ENCODE measurements around the gene LYPD1. TPM values are rescaled to one million over a fixed set of nuclear protein-coding genes. Genes with fewer than 3 reads are reported as not detected.

Gene LYPD1
- total and polyA plus RNA-seq, 7 experiments from 2014 or later: not detected

DNA sequence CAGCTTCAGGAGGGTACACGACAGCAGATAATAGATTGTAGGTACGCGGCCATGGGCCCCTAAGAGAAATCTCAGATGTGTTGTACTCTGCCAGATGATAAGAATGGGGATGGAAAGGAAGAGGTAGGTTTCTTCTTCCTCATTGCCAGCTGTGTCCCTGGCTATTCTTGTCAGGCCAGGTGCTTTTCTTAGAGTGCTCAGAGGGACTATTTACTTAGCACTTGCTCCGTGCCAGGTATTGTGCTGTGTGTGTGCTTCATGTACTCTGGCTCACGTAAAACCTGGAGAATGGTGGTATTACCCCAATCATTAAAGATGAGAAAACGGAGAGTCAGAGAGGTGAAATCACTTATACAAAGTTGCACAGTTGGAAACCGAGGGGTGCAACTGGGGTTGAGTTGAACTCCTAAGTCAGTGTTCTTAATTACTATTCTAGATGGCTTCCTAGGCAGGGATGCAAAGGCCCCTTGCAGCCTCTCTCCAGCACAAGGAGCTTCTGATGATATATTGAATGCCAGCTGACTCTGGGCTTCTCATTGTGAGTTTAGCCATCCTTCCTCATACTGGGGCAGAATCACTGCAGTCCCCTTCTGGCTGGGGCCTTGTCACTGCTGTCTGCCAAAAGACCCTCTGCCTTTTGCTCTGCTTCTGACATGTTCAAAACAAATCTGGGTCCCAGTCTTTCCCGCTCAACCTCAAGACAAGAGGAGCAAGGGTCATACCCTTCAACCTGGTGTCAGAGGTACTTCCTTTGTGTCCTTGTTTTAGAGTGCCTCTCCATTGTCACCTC, 60.7 kb downstream of the LYPD1 start:
- ATAC-seq: no peak
- POLR2A ChIA-PET: no interaction called here

DNA sequence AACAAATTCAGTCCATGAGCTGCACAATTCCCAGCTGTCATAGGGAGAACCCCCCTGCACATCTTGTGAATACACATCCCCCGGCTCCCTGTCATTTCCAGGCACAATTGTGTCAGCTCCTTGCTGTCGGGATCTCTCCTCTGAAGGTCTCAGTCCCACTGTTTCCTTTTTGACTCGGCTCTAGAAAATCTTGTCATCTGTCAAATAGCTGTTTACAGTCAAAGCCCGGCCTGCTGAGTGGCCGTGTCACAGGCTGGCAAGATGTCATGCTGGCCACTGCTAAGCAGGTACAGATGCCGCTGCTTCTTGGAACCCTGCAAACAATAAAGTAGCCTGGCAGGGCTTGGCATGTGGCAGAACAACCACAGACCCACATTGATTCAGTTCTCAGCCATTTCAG, 61.7 kb downstream of the LYPD1 start:
- H3K4me3 ChIP-seq (ENCODE audit: low read length): no peak overlapping the region
- CTCF ChIA-PET: no interaction called here
- Mint-ChIP-seq H3K27ac (no peak overlapping the region), H3K4me1 (peaks cover 0 to 1% (median 0%) of the 10 kb centered on the region in 7 donors), H3K9me3 (peaks cover 0 to 9% (median 0%) of the 10 kb centered on the region in 11 donors), H3K36me3 (no peaks in the 10 kb centered on the region), H3K27me3 (peaks cover 0 to 8% (median 5%) of the 10 kb centered on the region in 5 donors), H3K4me3 (no peak overlapping the region)
- no peak overlapping the region for H3K27ac ChIP-seq (ENCODE audit: low read depth, low read length)
- DNase-seq (no peak), ATAC-seq (no peak)
- H3K36me3 ChIP-seq (ENCODE audit: control insufficient read depth in 2 of 3, insufficient read depth in 3 of 3, low read length in 3 of 3): no peaks in the 10 kb centered on the region
- POLR2A ChIA-PET: no interaction called here
- no peaks in the 10 kb centered on the region for H3K9me3 ChIP-seq (ENCODE audit: control insufficient read depth in 2 of 3, low read length in 3 of 3)
- no peaks in the 10 kb centered on the region for H3K4me1 ChIP-seq (ENCODE audit: control insufficient read depth in 2 of 2, insufficient read depth in 2 of 2, low read length in 2 of 2)
- intact Hi-C loops (cut with micrococcal nuclease): no loop called here
- H3K27me3 ChIP-seq (ENCODE audit: control insufficient read depth in 2 of 2, insufficient read depth in 2 of 2, low read length in 2 of 2): no peaks in the 10 kb centered on the region

More for the DNA sequence above, 60.7 kb downstream of the LYPD1 start:
- DNase-seq: no peak
- Mint-ChIP-seq H3K9me3 (peaks cover 0 to 9% (median 0%) of the 10 kb centered on the region in 11 donors), H3K27ac (no peak overlapping the region), H3K4me1 (peaks cover 0 to 1% (median 0%) of the 10 kb centered on the region in 7 donors), H3K4me3 (no peak overlapping the region), H3K27me3 (peaks cover 0 to 8% (median 5%) of the 10 kb centered on the region in 5 donors), H3K36me3 (no peaks in the 10 kb centered on the region)
- Histone ChIP-seq H3K27me3 (ENCODE audit: control insufficient read depth in 2 of 2, insufficient read depth in 2 of 2, low read length in 2 of 2) (no peaks in the 10 kb centered on the region), H3K4me1 (ENCODE audit: control insufficient read depth in 2 of 2, insufficient read depth in 2 of 2, low read length in 2 of 2) (no peaks in the 10 kb centered on the region), H3K4me3 (ENCODE audit: low read length) (no peak overlapping the region), H3K9me3 (ENCODE audit: control insufficient read depth in 2 of 3, low read length in 3 of 3) (no peaks in the 10 kb centered on the region), H3K36me3 (ENCODE audit: control insufficient read depth in 2 of 3, insufficient read depth in 3 of 3, low read length in 3 of 3) (no peaks in the 10 kb centered on the region), H3K27ac (ENCODE audit: low read depth, low read length) (no peak overlapping the region)
- intact Hi-C loops (cut with micrococcal nuclease): no loop called here
- CTCF ChIA-PET: no interaction called here

DNA sequence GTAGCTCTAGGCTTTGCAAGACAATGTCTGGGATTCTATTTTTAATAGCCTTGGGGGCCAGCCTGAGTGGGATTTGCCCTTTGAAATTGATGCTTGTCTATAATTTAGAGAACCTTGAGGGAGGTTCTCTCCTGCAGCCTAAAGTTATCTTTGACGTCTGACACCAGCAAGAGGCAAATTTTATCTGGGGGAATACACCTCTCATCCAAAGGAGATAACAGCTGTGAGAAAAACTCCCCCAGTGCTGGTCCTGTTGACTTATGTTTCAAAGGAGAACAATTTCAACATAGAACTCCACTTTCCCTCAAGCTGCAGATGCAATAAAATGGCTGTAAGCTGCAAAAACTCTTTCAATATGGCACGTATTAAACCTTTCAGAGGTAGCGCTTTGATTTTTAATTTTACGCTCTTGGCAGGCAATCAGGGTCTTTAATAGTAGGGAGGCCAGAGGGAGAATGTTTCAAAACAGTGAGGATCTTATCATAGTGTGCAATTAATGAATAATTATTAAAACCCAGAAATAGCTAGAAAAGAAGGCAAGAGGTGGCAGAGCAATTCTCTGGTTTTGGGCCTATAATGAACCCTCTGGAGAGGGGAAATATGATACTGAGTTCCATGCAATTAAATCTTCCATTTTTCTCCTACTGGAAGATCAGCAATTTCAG, 62.4 kb downstream of the LYPD1 start:
- H3K27me3 Mint-ChIP-seq: peaks cover 0 to 8% (median 5%) of the 10 kb centered on the region in 5 donors
- no peak for DNase-seq
- H3K4me3 Mint-ChIP-seq: no peak overlapping the region
- H3K36me3 Mint-ChIP-seq: no peaks in the 10 kb centered on the region
- Histone ChIP-seq H3K4me1 (ENCODE audit: control insufficient read depth in 2 of 2, insufficient read depth in 2 of 2, low read length in 2 of 2) (no peaks in the 10 kb centered on the region), H3K4me3 (ENCODE audit: low read length) (no peak overlapping the region), H3K27me3 (ENCODE audit: control insufficient read depth in 2 of 2, insufficient read depth in 2 of 2, low read length in 2 of 2) (no peaks in the 10 kb centered on the region), H3K27ac (ENCODE audit: low read depth, low read length) (no peak overlapping the region), H3K9me3 (ENCODE audit: control insufficient read depth in 2 of 3, low read length in 3 of 3) (no peaks in the 10 kb centered on the region), H3K36me3 (ENCODE audit: control insufficient read depth in 2 of 3, insufficient read depth in 3 of 3, low read length in 3 of 3) (no peaks in the 10 kb centered on the region)
- no peak overlapping the region for H3K27ac Mint-ChIP-seq
- ChIA-PET CTCF (no interaction called here), POLR2A (no interaction called here)
- no peak for ATAC-seq
- peaks cover 0 to 1% (median 0%) of the 10 kb centered on the region in 7 donors for H3K4me1 Mint-ChIP-seq
- intact Hi-C loops (cut with micrococcal nuclease): no loop called here
- peaks cover 0 to 9% (median 3%) of the 10 kb centered on the region in 11 donors for H3K9me3 Mint-ChIP-seq

DNA sequence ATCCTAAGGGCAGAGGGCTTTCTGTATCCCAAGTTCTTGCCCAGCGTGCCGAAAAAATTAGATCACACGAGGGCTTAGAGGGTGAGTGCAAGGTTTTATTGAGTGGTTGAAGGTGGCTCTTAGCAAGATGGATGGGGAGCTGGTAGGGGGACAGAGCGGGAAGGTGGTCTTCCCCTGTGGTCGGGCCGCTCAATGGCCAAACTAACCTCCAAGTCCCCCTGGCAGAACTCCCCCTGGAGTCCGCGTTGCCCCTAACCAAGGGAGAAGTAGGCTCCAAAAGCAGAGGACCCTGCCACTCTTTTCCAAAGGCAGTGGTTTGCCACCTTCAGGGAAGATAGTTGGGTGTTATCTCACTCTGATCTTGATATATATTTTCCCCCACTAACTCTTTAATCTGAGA, 63.4 kb downstream of the LYPD1 start:
- Mint-ChIP-seq H3K36me3 (no peaks in the 10 kb centered on the region), H3K9me3 (peaks cover 0 to 6% (median 0%) of the 10 kb centered on the region in 11 donors), H3K27ac (no peak overlapping the region), H3K27me3 (peaks cover 0 to 8% (median 5%) of the 10 kb centered on the region in 5 donors), H3K4me1 (peaks cover 0 to 1% (median 0%) of the 10 kb centered on the region in 7 donors), H3K4me3 (no peak overlapping the region)
- no peak for ATAC-seq
- Histone ChIP-seq H3K36me3 (ENCODE audit: control insufficient read depth in 2 of 3, insufficient read depth in 3 of 3, low read length in 3 of 3) (no peaks in the 10 kb centered on the region), H3K4me3 (ENCODE audit: low read length) (no peak overlapping the region), H3K27me3 (ENCODE audit: control insufficient read depth in 2 of 2, insufficient read depth in 2 of 2, low read length in 2 of 2) (no peaks in the 10 kb centered on the region), H3K4me1 (ENCODE audit: control insufficient read depth in 2 of 2, insufficient read depth in 2 of 2, low read length in 2 of 2) (no peaks in the 10 kb centered on the region), H3K9me3 (ENCODE audit: control insufficient read depth in 2 of 3, low read length in 3 of 3) (no peaks in the 10 kb centered on the region), H3K27ac (ENCODE audit: low read depth, low read length) (no peak overlapping the region)
- ChIA-PET CTCF (no interaction called here), POLR2A (no interaction called here)
- intact Hi-C loops (cut with micrococcal nuclease): no loop called here
- DNase-seq: no peak

DNA sequence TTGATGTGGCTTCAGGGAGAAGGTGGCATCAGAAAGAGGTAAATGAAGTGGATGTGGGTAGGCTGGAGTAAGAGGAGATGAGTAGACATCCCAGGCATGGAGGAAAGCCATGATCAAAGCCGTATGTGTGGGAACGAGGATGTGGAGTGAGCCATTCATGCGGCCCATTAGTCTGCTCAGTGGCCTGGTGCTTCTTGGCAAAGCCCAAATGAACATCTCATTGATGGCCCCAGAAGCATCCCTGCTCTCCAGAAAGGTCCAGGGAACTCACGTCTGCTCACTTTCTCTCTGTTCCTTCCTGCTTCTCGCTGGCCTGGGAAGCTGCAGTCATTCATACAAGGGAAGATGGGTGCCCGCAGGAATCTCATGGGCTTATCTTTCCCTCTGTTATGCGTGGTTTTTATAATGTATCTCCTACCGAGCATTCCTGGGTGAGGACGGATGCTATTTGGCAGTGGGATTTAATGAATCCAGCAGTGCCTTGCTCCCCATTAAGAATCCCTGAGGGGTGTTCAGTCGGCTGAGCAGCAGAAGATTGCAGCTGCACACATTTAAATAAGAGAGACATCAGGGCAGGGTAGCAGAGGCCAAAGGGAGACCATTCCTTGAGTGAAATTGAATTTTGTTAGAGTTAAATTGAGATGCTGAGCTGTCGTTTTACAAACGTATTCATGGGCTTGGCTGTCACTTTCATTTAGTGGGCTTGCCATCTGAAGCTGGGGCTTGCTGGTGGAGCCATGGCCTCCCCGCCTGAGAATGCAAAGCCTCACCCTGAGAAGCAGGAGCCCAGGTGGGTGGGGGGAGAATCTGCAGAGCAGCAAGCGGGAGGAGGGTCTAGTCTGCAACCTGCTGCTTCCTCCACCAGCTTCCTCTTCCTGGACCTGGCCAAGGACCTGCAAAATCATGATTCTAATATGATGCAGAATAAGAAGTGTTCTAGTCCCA, 64.5 kb downstream of the LYPD1 start:
- Histone ChIP-seq H3K4me1 (ENCODE audit: control insufficient read depth in 2 of 2, insufficient read depth in 2 of 2, low read length in 2 of 2) (no peaks in the 10 kb centered on the region), H3K27me3 (ENCODE audit: control insufficient read depth in 2 of 2, insufficient read depth in 2 of 2, low read length in 2 of 2) (no peaks in the 10 kb centered on the region), H3K36me3 (ENCODE audit: control insufficient read depth in 2 of 3, insufficient read depth in 3 of 3, low read length in 3 of 3) (no peaks in the 10 kb centered on the region), H3K4me3 (ENCODE audit: low read length) (no peak overlapping the region), H3K27ac (ENCODE audit: low read depth, low read length) (no peak overlapping the region), H3K9me3 (ENCODE audit: control insufficient read depth in 2 of 3, low read length in 3 of 3) (no peaks in the 10 kb centered on the region)
- no peak overlapping the region for H3K27ac Mint-ChIP-seq
- no peak for ATAC-seq
- H3K4me3 Mint-ChIP-seq: no peak overlapping the region
- ChIA-PET POLR2A (no interaction called here), CTCF (no interaction called here)
- H3K4me1 Mint-ChIP-seq: peaks cover 0 to 1% (median 0%) of the 10 kb centered on the region in 7 donors
- no peak for DNase-seq
- intact Hi-C loops (cut with micrococcal nuclease): no loop called here
- H3K9me3 Mint-ChIP-seq: peaks cover 0 to 9% (median 2%) of the 10 kb centered on the region in 11 donors
- H3K27me3 Mint-ChIP-seq: peaks cover 0 to 12% (median 6%) of the 10 kb centered on the region in 5 donors
- no peaks in the 10 kb centered on the region for H3K36me3 Mint-ChIP-seq

DNA sequence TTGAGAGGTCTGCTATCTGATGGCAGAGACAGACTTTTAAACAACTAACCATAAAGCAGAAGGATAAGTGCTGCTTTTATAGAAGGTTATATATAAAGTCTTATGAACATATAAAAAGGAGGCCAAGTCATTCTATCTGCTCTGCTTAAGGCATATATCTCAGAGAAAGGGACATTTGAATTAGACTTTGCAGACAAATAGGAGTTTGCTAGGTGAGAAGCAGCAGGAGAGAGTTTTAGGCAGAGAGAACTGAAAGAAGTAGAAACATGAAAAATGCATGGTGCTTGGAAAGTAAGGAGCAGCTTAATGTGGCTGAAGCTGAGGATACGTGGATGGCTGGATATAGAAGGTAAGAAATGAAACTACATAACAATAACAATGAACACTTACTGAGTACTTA, 65.4 kb downstream of the LYPD1 start:
- Histone ChIP-seq H3K9me3 (ENCODE audit: control insufficient read depth in 2 of 3, low read length in 3 of 3) (no peaks in the 10 kb centered on the region), H3K27me3 (ENCODE audit: control insufficient read depth in 2 of 2, insufficient read depth in 2 of 2, low read length in 2 of 2) (no peaks in the 10 kb centered on the region), H3K4me1 (ENCODE audit: control insufficient read depth in 2 of 2, insufficient read depth in 2 of 2, low read length in 2 of 2) (no peaks in the 10 kb centered on the region), H3K36me3 (ENCODE audit: control insufficient read depth in 2 of 3, insufficient read depth in 3 of 3, low read length in 3 of 3) (no peaks in the 10 kb centered on the region), H3K4me3 (ENCODE audit: low read length) (no peak overlapping the region), H3K27ac (ENCODE audit: low read depth, low read length) (no peak overlapping the region)
- no peak overlapping the region for H3K27ac Mint-ChIP-seq
- no peak for ATAC-seq
- peaks cover 0 to 7% (median 3%) of the 10 kb centered on the region in 11 donors for H3K9me3 Mint-ChIP-seq
- peaks cover 0 to 1% (median 0%) of the 10 kb centered on the region in 7 donors for H3K4me1 Mint-ChIP-seq
- H3K36me3 Mint-ChIP-seq: no peaks in the 10 kb centered on the region
- no peak overlapping the region for H3K4me3 Mint-ChIP-seq
- CTCF ChIA-PET: no interaction called here
- POLR2A ChIA-PET: no interaction called here
- H3K27me3 Mint-ChIP-seq: peaks cover 0 to 12% (median 6%) of the 10 kb centered on the region in 5 donors
- intact Hi-C loops (cut with micrococcal nuclease): no loop called here
- no peak for DNase-seq

Data from naive thymus-derived CD4-positive, alpha-beta T cell (primary cell).